ENCODE data around the gene MRPL18. TPM values are rescaled to one million over a fixed set of nuclear protein-coding genes. Genes with fewer than 3 reads are reported as not detected.
A peak's percentile ranks its signal among the peaks of the same experiment; 100 is the strongest.

The MRPL18 gene
- total RNA-seq, 1 experiment from 2014 or later: 123 TPM

DNA sequence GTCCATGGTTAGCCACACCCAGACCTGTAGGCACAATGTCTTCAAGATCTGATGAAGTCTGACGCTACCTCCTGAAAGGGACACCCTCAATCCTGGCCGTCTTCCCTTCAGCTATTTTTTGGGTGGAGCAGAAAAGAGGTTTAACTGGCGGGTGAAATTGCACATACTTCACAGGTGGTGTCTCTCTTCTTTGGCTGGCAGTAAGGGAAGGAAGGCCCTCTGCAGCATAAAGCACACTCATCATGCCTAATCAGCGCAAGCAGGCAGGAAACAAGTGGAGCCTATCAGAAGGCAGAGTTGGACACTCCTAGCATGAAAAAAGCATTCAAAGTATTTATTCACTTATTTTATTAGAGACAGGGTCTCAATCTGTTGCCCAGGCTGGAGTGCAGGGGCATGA lies 42.7 kb downstream of the MRPL18 start:
- no peak overlapping the region for H3K9ac ChIP-seq (ENCODE audit: low read length)
- H3K4me3 ChIP-seq (ENCODE audit: low read length): no peak overlapping the region
- no peak for ATAC-seq
- no peaks in the 10 kb centered on the region for H3K4me1 ChIP-seq (ENCODE audit: insufficient read depth, low read length)
- intact Hi-C loops (cut with micrococcal nuclease): no loop called here
- no peaks in the 10 kb centered on the region for H3K36me3 ChIP-seq (ENCODE audit: low read depth, low read length)
- H4K20me1 ChIP-seq (ENCODE audit: low read length): no peaks in the 10 kb centered on the region
- ChIA-PET CTCF (interaction anchor here (0.7 kb wide), 1 partner anchor 43 kb away, joined by 5 read pairs; the partner anchor contains the start of gene TCP1), POLR2A (ENCODE audit: unreplicated experiment) (interaction anchor here (0.6 kb wide), 1 partner anchor 26 kb away, joined by 3 read pairs; no protein-coding TSS in a partner anchor)
- TF ChIP-seq EZH2 (IDR thresholded peaks at IDR 0.05; ENCODE audit: low read length, unreplicated experiment): no peak
- DNase-seq: no peak
- no peaks in the 10 kb centered on the region for H3K9me2 ChIP-seq (replicated peaks; ENCODE audit: low read length)
- H3K27me3 ChIP-seq (ENCODE audit: low read length): no peaks in the 10 kb centered on the region
- no peaks in the 10 kb centered on the region for H3K9me3 ChIP-seq (ENCODE audit: low read length)
- no peaks in the 10 kb centered on the region for H3F3A ChIP-seq (ENCODE audit: low read length, unreplicated experiment)
- no TSS peak for BruUV-seq (replicated peaks)
- no peak overlapping the region for H3K4me2 ChIP-seq (ENCODE audit: low read length)
- H3K79me2 ChIP-seq (ENCODE audit: low read length): no peaks in the 10 kb centered on the region
- no peak overlapping the region for H3K27ac ChIP-seq (ENCODE audit: low read length)
- H2AFZ ChIP-seq (ENCODE audit: low read length): no peak overlapping the region

GRCh38 chr6:159833556-159833955 lies 43.3 kb downstream of the MRPL18 start:
- no peak overlapping the region for H3K4me3 ChIP-seq (ENCODE audit: low read length)
- H3K4me2 ChIP-seq (ENCODE audit: low read length): no peak overlapping the region
- peak; percentile 52 for DNase-seq
- no peaks in the 10 kb centered on the region for H3K36me3 ChIP-seq (ENCODE audit: low read depth, low read length)
- H2AFZ ChIP-seq (ENCODE audit: low read length): no peak overlapping the region
- no TSS peak for BruUV-seq (replicated peaks)
- H3K9me3 ChIP-seq (ENCODE audit: low read length): no peaks in the 10 kb centered on the region
- no peak overlapping the region for H3K9ac ChIP-seq (ENCODE audit: low read length)
- ATAC-seq: peak; percentile 78
- CTCF ChIA-PET: interaction anchor here (0.7 kb wide), 1 partner anchor 44 kb away, joined by 5 read pairs; the partner anchor contains the start of gene TCP1
- intact Hi-C loops (cut with micrococcal nuclease): no loop called here
- no peaks in the 10 kb centered on the region for H4K20me1 ChIP-seq (ENCODE audit: low read length)
- no peak overlapping the region for H3K27ac ChIP-seq (ENCODE audit: low read length)
- no peaks in the 10 kb centered on the region for H3K4me1 ChIP-seq (ENCODE audit: insufficient read depth, low read length)
- H3F3A ChIP-seq (ENCODE audit: low read length, unreplicated experiment): no peaks in the 10 kb centered on the region
- POLR2A ChIA-PET (ENCODE audit: unreplicated experiment): interaction anchor here (0.6 kb wide), 1 partner anchor 27 kb away, joined by 3 read pairs; no protein-coding TSS in a partner anchor
- TF ChIP-seq EZH2phosphoT487 (IDR thresholded peaks at IDR 0.05; ENCODE audit: borderline replicate concordance, low read length) (no peak), EZH2 (IDR thresholded peaks at IDR 0.05; ENCODE audit: low read length, unreplicated experiment) (no peak)
- TF ChIP-seq, protein P1, sequence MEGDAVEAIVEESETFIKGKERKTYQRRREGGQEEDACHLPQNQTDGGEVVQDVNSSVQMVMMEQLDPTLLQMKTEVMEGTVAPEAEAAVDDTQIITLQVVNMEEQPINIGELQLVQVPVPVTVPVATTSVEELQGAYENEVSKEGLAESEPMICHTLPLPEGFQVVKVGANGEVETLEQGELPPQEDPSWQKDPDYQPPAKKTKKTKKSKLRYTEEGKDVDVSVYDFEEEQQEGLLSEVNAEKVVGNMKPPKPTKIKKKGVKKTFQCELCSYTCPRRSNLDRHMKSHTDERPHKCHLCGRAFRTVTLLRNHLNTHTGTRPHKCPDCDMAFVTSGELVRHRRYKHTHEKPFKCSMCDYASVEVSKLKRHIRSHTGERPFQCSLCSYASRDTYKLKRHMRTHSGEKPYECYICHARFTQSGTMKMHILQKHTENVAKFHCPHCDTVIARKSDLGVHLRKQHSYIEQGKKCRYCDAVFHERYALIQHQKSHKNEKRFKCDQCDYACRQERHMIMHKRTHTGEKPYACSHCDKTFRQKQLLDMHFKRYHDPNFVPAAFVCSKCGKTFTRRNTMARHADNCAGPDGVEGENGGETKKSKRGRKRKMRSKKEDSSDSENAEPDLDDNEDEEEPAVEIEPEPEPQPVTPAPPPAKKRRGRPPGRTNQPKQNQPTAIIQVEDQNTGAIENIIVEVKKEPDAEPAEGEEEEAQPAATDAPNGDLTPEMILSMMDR (conservative IDR thresholded peaks at IDR 0.05; ENCODE audit: low read depth, low read length): no peak
- H3K27me3 ChIP-seq (ENCODE audit: low read length): no peaks in the 10 kb centered on the region
- no peaks in the 10 kb centered on the region for H3K9me2 ChIP-seq (replicated peaks; ENCODE audit: low read length)
- no peaks in the 10 kb centered on the region for H3K79me2 ChIP-seq (ENCODE audit: low read length)

- TF ChIP-seq, protein P1 (conservative IDR thresholded peaks at IDR 0.05; ENCODE audit: low read depth, low read length): no peak
- no peak for TF ChIP-seq EZH2phosphoT487 (IDR thresholded peaks at IDR 0.05; ENCODE audit: borderline replicate concordance, low read length)
- TF ChIP-seq EZH2 (IDR thresholded peaks at IDR 0.05; ENCODE audit: low read length, unreplicated experiment): no peak
- ChIA-PET CTCF (no interaction called here), POLR2A (ENCODE audit: unreplicated experiment) (no interaction called here)
- H3K36me3 ChIP-seq (ENCODE audit: low read depth, low read length): no peaks in the 10 kb centered on the region
- DNase-seq: no peak
- H3F3A ChIP-seq (ENCODE audit: low read length, unreplicated experiment): no peaks in the 10 kb centered on the region
- no peaks in the 10 kb centered on the region for H3K79me2 ChIP-seq (ENCODE audit: low read length)
- no peaks in the 10 kb centered on the region for H4K20me1 ChIP-seq (ENCODE audit: low read length)
- no peak overlapping the region for H3K4me3 ChIP-seq (ENCODE audit: low read length)
- intact Hi-C loops (cut with micrococcal nuclease): no loop called here
- H3K4me2 ChIP-seq (ENCODE audit: low read length): no peak overlapping the region
- no TSS peak for BruUV-seq (replicated peaks)
- ATAC-seq: no peak
- H3K4me1 ChIP-seq (ENCODE audit: insufficient read depth, low read length): no peaks in the 10 kb centered on the region
- no peak overlapping the region for H3K27ac ChIP-seq (ENCODE audit: low read length)
- H3K27me3 ChIP-seq (ENCODE audit: low read length): no peaks in the 10 kb centered on the region
- H3K9me3 ChIP-seq (ENCODE audit: low read length): no peaks in the 10 kb centered on the region
- no peak overlapping the region for H2AFZ ChIP-seq (ENCODE audit: low read length)
- H3K9me2 ChIP-seq (replicated peaks; ENCODE audit: low read length): no peaks in the 10 kb centered on the region
- H3K9ac ChIP-seq (ENCODE audit: low read length): no peak overlapping the region
Observed at GRCh38 chr6:159833997-159834603, 43.8 kb downstream of the MRPL18 start.

All from PC-3 (cell line).